Neural cell (in vitro differentiated cells): Measurements from ENCODE around the gene ZNHIT6. TPM values are rescaled to one million over a fixed set of nuclear protein-coding genes. Genes with fewer than 3 reads are reported as not detected.

Experiments used
- H2AFZ ChIP-seq: fragments of 200-600, 300-800 bp; sonication (generic), shearing (Covaris generic); 2 replicates; pipeline ENCODE4 v1.6.0; 2014; ENCODE audit warnings: low read depth, mild to moderate bottlenecking, antibody characterized with exemption, low read length, moderate library complexity
- H3F3A ChIP-seq: fragments of 200-600 bp; shearing (Covaris generic); 2 replicates; pipeline ENCODE4 v1.6.1; 2016; ENCODE audit warnings: mild to moderate bottlenecking, moderate library complexity, mixed read lengths, antibody characterized with exemption, low read length; ENCODE audit not compliant: insufficient read depth, poor library complexity, severe bottlenecking
- H3K27ac ChIP-seq: fragments of 200-600, 300-800 bp; sonication (generic), shearing (Covaris generic); 2 replicates; pipeline ENCODE4 v1.5.1; 2014; ENCODE audit warnings: mild to moderate bottlenecking, low read length, moderate library complexity
- H3K27me3 ChIP-seq: fragments of 300-800, 200-600 bp; sonication (generic), shearing (Covaris generic); 2 replicates; pipeline ENCODE4 v1.6.0; 2014; ENCODE audit warnings: mild to moderate bottlenecking, low read depth, low read length, moderate library complexity; ENCODE audit not compliant: insufficient read depth
- H3K36me3 ChIP-seq: fragments of 300-800, 200-600 bp; sonication (generic), shearing (Covaris generic); 2 replicates; pipeline ENCODE4 v1.5.1; 2014; ENCODE audit warnings: mild to moderate bottlenecking, antibody characterized with exemption, low read length, moderate library complexity; ENCODE audit not compliant: insufficient read depth
- H3K4me2 ChIP-seq: fragments of 300-800, 200-600 bp; sonication (generic), shearing (Covaris generic); 2 replicates; pipeline ENCODE4 v1.6.0; 2014; ENCODE audit warnings: mild to moderate bottlenecking, low read length
- H3K4me3 ChIP-seq: fragments of 300-800, 200-600 bp; sonication (generic), shearing (Covaris generic); 2 replicates; pipeline ENCODE4 v1.5.1; 2014; ENCODE audit warnings: mild to moderate bottlenecking, low read length, moderate library complexity
- H3K79me2 ChIP-seq: fragments of 200-600 bp; shearing (Covaris generic); replicated peaks from 2 replicates; pipeline ENCODE4 v1.6.0; 2014; ENCODE audit warnings: mild to moderate bottlenecking, low read length, moderate library complexity; ENCODE audit not compliant: insufficient read depth
- H3K9ac ChIP-seq: fragments of 300-800, 200-600 bp; sonication (generic), shearing (Covaris generic); 2 replicates; pipeline ENCODE4 v1.6.1; 2016; ENCODE audit warnings: mild to moderate bottlenecking, low read length, mixed read lengths
- H3K9me2 ChIP-seq: fragments of 200-600 bp; shearing (Covaris generic); 2 replicates; pipeline ENCODE4 v1.6.1; 2016; ENCODE audit warnings: mild to moderate bottlenecking, low read length, mixed read lengths; ENCODE audit not compliant: insufficient read depth
- H3K9me3 ChIP-seq: fragments of 200-600, 300-800 bp; sonication (generic), shearing (Covaris generic); 2 replicates; pipeline ENCODE4 v1.6.1; 2016; ENCODE audit warnings: mild to moderate bottlenecking, mixed run types, low read length, moderate library complexity, mixed read lengths
- H4K20me1 ChIP-seq: fragments of 200-600 bp; shearing (Covaris generic); 2 replicates; pipeline ENCODE4 v1.6.1; 2016; ENCODE audit warnings: mild to moderate bottlenecking, mixed run types; ENCODE audit not compliant: insufficient read depth
- CTCF ChIP-seq: fragments of 450-650 bp; IDR thresholded peaks from 2 replicates; pipeline ENCODE4 v1.5.1; 2014; ENCODE audit warnings: antibody characterized with exemption, mild to moderate bottlenecking, moderate library complexity; ENCODE audit not compliant: poor library complexity, severe bottlenecking
- EP300 ChIP-seq: fragments of 450-650 bp; conservative IDR thresholded peaks from 2 replicates; pipeline ENCODE4 v1.6.1; 2014; ENCODE audit warnings: antibody characterized with exemption, mild to moderate bottlenecking, moderate library complexity; ENCODE audit not compliant: poor library complexity, severe bottlenecking
- EZH2 ChIP-seq: fragments of 200-600, 300-800 bp; shearing (Covaris generic), sonication (generic); IDR thresholded peaks from 2 replicates; pipeline ENCODE4 v1.6.1; 2014; ENCODE audit warnings: antibody characterized with exemption, low read length, borderline replicate concordance, mild to moderate bottlenecking; ENCODE audit not compliant: insufficient read depth, poor library complexity, severe bottlenecking
- MXI1 ChIP-seq: fragments of 450-650 bp; conservative IDR thresholded peaks from 2 replicates; pipeline ENCODE4 v1.6.1; 2014; ENCODE audit warnings: antibody characterized with exemption, mild to moderate bottlenecking; ENCODE audit not compliant: poor library complexity, severe bottlenecking
- POLR2AphosphoS5 ChIP-seq: IDR thresholded peaks from 2 replicates; pipeline ENCODE4 v1.6.1; 2012
- RAD21 ChIP-seq: fragments of 450-650 bp; conservative IDR thresholded peaks from 2 replicates; pipeline ENCODE4 v1.6.1; 2014; ENCODE audit warnings: antibody characterized with exemption, mild to moderate bottlenecking, moderate library complexity
- SMC3 ChIP-seq: fragments of 450-650 bp; conservative IDR thresholded peaks from 2 replicates; pipeline ENCODE4 v1.6.1; 2014; ENCODE audit warnings: antibody characterized with exemption, mild to moderate bottlenecking, moderate library complexity; ENCODE audit not compliant: poor library complexity
- TAF1 ChIP-seq: IDR thresholded peaks from 2 replicates; pipeline ENCODE4 v1.6.1; 2012; ENCODE audit warnings: low read depth
- polyA plus RNA-seq: library from polyadenylated mRNA; depleted of rRNA; stranded (reverse); fragments of >200 nt; gene quantifications from 2 replicates; pipeline ENCODE4 v1.2.3, GENCODE V29; 2014
- TF ChIP-seq, protein P1 (sequence below): IDR thresholded peaks from 2 replicates; pipeline ENCODE4 v1.6.1; 2012; ENCODE audit warnings: borderline replicate concordance

Gene ZNHIT6
- polyA plus RNA-seq, 1 donor from 2014 or later, result 16.6 TPM

DNA sequence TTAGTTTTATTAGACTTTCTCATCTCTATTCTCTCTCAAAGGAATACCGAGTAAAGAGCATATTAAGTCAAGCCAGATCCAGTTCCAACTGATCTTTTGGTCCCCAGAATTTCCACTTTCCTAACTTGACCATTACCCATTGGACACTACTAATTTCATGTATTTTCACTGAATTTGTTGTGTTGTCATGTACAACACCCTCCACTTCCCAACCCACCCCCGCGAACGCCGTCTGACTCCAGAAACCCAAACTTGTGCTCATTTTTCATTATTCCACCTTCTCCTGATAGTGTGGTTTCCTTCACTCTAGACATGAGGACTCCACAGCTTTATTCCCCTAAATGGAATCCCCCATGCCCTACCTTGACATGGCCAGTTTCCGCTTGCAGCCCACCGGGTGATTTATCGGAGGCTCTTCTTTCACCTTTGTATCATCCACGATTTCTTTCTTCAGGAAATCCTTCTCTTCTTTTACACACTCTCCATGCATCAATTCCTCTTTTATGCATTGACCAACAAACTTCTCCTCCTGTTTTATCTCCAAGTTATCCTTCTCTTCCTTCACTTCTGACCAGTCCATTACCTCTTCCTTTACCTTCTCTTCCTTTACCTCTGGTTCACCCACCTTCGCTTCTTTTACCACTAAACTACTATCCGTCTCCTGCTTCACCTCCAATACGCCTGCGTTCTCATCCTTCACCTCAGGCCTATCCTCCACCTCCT lies 805 bp downstream of the ZNHIT6 start:
- no peaks in the 10 kb centered on the region for H3K9me3 ChIP-seq
- peak overlapping the region; percentile 91 for H3K27ac ChIP-seq
- peak overlapping the region; percentile 84 for H3K4me3 ChIP-seq
- peaks cover 37% of the 10 kb centered on the region for H3K79me2 ChIP-seq
- H3K9me2 ChIP-seq, result no peaks in the 10 kb centered on the region
- H3K9ac ChIP-seq, result peak overlapping the region; percentile 78
- H4K20me1 ChIP-seq, result no peaks in the 10 kb centered on the region
- peaks cover 7% of the 10 kb centered on the region for H3F3A ChIP-seq
- H3K27me3 ChIP-seq, result no peaks in the 10 kb centered on the region
- no peaks in the 10 kb centered on the region for H3K36me3 ChIP-seq
- TF ChIP-seq SMC3, result no peak
- TF ChIP-seq TAF1, result no peak
- TF ChIP-seq POLR2AphosphoS5, result no peak
- TF ChIP-seq EP300, result no peak
- TF ChIP-seq EZH2, result no peak
- H3K4me2 ChIP-seq, result peak overlapping the region; percentile 74
- peak overlapping the region; percentile 98 for H2AFZ ChIP-seq

DNA sequence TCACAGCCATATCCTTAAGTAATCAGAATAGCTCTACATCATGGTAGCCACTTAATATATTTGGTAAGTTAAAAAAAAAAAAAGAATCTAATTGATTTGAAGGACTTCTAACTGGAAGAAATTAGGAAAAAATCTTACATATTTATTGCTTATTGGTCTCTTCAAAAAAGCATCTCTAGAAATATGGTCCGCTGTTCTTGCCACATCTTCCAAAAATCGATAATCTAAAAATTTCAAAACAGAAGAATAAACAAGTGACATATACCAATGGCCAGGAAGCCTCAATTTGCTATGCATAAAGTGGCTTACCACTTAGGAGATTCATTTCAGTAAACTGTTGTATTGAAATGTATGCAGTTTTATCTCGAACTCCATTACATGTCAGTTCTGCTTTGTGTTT lies 2.3 kb downstream of the ZNHIT6 start:
- Histone ChIP-seq H3K4me3 (peak overlapping the region; percentile 84), H3F3A (peaks cover 7% of the 10 kb centered on the region), H3K36me3 (no peaks in the 10 kb centered on the region), H3K4me2 (peak overlapping the region; percentile 74), H4K20me1 (no peaks in the 10 kb centered on the region), H2AFZ (no peak overlapping the region), H3K27ac (no peak overlapping the region), H3K9me2 (no peaks in the 10 kb centered on the region), H3K9me3 (no peaks in the 10 kb centered on the region), H3K79me2 (peaks cover 37% of the 10 kb centered on the region), H3K27me3 (no peaks in the 10 kb centered on the region), H3K9ac (no peak overlapping the region)
- TF ChIP-seq SMC3 (no peak), RAD21 (no peak), MXI1 (no peak), EP300 (no peak), POLR2AphosphoS5 (no peak), EZH2 (no peak), CTCF (no peak), TAF1 (no peak)
- TF ChIP-seq, protein P1, sequence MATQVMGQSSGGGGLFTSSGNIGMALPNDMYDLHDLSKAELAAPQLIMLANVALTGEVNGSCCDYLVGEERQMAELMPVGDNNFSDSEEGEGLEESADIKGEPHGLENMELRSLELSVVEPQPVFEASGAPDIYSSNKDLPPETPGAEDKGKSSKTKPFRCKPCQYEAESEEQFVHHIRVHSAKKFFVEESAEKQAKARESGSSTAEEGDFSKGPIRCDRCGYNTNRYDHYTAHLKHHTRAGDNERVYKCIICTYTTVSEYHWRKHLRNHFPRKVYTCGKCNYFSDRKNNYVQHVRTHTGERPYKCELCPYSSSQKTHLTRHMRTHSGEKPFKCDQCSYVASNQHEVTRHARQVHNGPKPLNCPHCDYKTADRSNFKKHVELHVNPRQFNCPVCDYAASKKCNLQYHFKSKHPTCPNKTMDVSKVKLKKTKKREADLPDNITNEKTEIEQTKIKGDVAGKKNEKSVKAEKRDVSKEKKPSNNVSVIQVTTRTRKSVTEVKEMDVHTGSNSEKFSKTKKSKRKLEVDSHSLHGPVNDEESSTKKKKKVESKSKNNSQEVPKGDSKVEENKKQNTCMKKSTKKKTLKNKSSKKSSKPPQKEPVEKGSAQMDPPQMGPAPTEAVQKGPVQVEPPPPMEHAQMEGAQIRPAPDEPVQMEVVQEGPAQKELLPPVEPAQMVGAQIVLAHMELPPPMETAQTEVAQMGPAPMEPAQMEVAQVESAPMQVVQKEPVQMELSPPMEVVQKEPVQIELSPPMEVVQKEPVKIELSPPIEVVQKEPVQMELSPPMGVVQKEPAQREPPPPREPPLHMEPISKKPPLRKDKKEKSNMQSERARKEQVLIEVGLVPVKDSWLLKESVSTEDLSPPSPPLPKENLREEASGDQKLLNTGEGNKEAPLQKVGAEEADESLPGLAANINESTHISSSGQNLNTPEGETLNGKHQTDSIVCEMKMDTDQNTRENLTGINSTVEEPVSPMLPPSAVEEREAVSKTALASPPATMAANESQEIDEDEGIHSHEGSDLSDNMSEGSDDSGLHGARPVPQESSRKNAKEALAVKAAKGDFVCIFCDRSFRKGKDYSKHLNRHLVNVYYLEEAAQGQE, result no peak
